ENCODE data around the gene CYYR1.

- TF ChIP-seq POLR2AphosphoS5 (IDR thresholded peaks at IDR 0.05; ENCODE audit: low read depth, low read length) (no peak), POLR2A (IDR thresholded peaks at IDR 0.05; ENCODE audit: low read depth, low read length) (no peak)
These were observed 59.9 kb downstream of the CYYR1 start for GRCh38 chr21:26513212-26513611.

Data from GM12892 (cell line).